NCI-H2029 treated with DMSO at 0.1 percent for 48 hours (cell line): Measurements from ENCODE around the gene RAMP2.
"Not testable (repeated sequence)": the region's sequence is repeated elsewhere in the genome, so short reads cannot be mapped to it uniquely, and the experiment has no call there.

ENCODE experiments used
- DNase-seq: peaks from one replicate; lab custom pipeline; 2025; lab: John Stamatoyannopoulos, UW

RAMP2 gene, protein sequence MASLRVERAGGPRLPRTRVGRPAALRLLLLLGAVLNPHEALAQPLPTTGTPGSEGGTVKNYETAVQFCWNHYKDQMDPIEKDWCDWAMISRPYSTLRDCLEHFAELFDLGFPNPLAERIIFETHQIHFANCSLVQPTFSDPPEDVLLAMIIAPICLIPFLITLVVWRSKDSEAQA

DNA sequence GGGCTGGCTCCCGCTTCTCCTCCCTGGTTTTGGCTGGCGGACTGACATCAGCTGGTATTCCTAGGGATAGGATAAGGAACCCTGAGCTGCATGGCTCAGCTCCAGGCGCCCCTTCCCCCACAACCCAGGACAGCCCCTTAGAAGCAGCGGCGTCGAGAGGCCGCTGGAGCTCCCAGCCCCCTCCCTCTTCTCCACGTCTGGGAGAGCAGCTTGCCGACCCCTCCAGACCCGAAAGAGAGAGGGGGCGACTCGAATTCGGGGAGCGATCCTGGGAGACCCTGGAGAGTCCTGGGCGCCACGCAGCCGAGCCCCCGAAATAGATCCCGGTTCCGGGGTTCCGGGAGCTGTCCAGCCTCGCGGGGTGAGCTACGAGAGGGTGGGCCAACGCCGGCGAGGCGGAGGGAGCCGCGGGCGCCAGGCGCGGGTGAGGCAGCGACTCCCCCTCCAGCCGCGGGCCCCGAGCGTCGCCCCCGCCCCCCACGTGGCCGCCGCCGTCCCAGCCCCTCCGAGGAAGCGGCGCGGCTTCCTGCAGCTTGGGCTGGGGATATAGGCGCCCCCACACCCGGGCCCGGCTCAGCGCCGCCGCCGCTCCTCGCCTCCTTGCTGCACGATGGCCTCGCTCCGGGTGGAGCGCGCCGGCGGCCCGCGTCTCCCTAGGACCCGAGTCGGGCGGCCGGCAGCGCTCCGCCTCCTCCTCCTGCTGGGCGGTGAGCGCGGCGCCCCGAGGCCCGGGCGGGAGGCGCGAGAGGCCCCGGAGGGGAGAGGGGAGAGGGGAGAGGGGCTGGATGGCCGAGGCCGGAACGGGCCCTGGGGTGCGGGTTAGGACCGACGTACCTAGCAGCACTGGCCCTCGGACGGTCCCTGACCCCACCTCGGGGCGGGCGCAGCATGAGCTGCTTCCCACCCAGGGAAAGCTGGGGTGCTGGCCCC is at the start of gene RAMP2:
Gene RAMP2 (plus strand): TSS at position 576 of the 930 bp plus-strand sequence. CDS start 35 bp downstream, at position 611.
- DNase-seq = no peak

DNA sequence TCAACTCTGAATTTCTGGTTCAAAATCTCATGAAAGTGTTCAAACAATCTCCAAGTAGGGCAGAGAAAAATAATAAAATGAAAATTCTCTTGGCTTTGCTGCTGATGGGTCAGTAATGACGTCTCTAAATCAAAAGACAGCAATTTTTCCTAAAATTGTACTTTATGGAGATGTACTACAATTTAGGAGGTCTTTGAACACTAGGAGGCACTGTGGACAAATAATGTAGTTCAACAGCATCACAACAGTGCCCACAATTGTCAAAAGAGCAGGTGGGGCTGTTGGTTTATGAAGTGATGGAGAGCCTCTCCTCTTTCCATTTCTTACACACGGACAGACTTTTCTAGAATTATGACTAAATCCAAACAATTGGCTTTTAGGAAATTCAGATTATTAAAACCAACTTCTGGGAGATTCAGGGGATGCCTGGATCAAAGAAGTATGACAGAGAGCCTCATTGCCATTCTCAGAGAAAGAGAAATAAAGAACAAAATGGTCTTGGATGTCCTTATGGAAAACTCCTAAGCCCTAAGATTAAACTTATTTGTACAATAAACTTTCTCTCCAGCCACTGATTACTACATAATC is 39.9 kb upstream of the RAMP2 start:
- DNase-seq = peak; percentile 32

DNA sequence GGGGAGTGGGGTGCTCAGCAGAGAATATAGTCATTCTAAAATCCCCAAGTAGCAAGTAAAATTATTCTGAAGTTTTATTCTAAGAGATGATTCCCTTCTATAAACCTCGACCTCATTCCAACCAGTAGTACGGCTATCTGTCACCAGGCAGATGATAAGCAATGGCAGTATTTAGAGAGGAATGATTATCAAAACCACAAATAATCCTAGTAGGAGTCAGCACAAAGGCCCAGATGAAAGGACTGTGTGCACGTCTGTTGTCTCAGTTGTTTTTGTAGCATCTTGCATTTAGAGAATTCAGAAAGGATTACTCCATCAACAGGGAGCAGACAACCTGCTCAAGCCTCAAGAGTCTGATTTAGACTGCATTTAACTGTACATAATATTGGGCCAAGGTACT is 37.4 kb upstream of the RAMP2 start:
- no peak for DNase-seq

DNA sequence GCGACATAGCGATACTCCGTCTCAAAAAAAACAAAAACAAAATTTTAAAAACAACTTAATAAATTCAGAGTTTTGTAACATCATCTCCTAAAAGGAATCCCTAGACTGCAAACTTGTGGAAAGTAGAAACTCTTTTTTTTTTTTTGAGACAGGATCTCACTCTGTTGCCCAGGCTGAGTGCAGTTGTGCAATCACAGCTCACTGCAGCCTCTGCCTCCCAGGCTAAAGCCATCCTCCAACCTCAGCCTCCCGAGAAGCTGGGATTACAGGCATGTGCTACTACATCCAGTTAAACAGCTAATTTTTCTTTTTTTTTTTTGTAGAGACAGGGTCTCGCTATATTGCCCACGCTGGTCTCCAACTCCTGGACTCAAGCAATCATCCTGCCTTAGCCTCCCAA is 35.9 kb upstream of the RAMP2 start:
- no peak for DNase-seq

DNA sequence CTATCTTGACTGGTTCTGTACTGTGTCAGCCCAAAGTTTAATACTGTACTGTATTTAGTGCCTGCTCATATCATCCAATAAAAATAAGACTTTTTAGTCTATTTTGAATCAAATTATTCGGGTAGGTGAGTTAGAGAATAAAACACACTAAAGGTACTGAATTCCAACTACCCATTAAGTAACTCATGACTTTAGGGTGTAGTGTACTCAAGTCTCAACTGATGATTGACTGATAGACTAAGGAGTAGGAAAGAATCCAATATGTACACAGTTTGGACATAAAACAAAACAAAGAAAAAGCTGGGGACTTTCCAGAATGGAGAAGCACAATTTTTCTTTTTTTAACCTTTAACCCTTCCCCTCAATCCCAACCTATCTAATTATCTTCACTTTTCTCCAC is 20.3 kb upstream of the RAMP2 start:
- DNase-seq = no peak

DNA sequence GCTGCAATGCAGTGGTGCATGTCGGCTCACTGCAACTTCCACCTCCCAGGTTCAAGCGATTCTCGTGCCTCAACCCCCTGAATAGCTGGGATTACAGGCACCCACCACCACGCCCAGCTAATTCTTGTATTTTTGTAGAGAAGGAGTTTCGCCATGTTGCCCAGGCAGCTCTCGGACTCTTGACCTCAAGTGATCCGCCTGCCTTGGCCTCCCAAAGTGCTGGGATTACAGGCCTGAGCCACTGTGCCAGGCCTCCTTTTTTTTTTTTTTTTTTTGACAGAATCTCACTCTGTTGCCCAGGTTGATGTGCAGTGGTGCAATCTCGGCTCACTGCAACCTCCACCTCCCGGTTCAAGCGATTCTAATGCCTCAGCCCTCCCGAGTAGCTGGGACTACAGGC is 18.1 kb upstream of the RAMP2 start:
- not testable (repeated sequence) for DNase-seq

DNA sequence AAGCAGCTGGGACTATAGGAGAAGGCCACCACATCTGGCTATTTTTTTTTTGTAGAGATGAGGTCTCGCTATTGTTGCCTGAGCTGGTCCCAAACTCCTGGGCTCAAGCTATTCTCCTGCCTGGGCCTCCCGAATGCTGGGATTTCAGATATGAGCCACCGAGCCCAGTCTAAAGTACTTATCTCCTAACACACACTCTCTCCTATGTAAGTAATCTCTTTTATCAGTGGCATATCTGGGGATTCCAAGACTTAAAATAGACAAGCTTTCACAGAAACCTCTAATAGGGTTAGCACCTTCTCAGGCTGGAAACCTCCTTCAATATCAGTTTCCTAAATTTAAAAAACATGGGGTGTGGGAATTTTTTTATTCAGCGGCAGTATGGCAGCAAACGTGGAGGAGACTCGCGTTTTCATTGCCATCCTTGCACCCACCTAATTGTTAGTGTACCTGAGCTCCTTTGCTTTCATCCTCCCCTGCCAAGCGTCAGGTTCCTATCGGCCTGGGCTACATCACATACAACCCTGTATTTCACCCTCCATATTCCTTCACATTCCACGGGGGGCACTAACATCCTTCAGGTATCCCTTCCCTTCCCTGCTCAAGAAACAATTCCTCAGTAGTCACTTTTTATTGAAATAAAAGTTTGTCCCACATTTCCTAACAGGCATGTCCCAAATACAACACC is 17.3 kb upstream of the RAMP2 start:
- no peak for DNase-seq

DNA sequence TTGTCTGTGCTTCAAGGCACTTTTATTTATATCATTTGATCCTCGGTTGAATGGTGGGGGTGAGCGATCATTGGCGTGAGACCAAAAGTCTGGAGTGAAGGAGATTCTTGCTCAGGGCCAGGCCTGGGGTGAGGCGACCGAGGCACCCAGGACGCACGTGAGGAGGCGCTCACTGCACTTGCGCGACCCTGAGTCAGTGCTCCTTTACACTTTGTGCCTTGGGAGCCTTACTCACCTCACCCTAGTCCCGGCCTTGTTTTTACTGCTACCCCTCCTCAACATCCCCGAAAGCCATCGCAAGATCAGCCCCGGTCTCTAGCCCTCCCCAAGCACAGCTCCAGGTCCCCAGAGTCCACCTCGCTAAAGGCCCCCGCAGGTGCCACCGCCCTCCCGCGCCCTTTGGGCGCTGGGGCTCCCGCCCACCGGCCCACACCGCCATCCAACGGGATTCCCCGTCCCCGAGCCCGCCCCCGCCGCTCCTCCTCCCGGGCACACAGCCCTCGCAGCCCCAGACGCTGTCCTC is 16.7 kb upstream of the RAMP2 start:
- DNase-seq = no peak

DNA sequence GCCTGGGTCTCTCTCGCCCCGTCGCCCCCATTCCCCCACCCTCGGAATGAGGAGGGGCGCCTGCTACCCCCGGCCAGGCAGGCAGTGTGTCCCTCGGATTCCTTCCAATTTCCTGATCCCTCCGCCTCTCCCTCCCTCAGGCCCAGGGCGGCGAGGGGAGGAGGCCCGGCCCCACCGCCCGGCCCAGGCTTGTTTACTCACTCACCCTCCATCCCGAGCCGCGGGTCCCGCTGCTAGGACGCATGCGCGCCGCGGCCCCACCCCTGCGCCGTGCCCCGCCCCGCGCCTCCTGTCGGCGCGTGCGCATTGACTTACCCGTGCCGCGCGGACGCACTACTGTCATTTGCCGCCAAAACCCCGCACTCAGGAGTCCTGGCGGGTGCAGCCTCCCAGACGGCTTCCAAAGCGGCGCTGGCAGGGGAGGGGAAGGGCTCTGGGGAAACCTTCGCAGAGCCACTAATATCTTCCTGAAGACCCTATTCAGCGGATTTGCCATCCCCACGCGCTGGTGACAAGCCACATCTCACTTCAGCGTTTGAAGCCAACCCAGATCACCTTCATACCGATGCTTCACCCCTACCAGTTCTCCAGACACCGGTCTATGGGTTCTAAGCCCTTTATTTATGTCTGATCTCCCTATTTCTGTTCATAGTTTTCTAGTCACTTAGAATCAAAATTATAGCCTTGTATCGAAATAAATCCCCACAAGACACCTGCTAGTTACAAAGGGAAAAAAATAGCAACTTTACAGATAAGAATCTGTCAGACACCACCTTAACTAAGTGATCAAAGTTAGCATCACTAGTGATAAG is 16.0 kb upstream of the RAMP2 start, which contains the start of gene EZH1:
Gene EZH1 (minus strand): TSS at position 235 of the 812 bp plus-strand sequence. CDS start 16,099 bp downstream, outside the sequence.
- DNase-seq = peak; percentile 58

DNA sequence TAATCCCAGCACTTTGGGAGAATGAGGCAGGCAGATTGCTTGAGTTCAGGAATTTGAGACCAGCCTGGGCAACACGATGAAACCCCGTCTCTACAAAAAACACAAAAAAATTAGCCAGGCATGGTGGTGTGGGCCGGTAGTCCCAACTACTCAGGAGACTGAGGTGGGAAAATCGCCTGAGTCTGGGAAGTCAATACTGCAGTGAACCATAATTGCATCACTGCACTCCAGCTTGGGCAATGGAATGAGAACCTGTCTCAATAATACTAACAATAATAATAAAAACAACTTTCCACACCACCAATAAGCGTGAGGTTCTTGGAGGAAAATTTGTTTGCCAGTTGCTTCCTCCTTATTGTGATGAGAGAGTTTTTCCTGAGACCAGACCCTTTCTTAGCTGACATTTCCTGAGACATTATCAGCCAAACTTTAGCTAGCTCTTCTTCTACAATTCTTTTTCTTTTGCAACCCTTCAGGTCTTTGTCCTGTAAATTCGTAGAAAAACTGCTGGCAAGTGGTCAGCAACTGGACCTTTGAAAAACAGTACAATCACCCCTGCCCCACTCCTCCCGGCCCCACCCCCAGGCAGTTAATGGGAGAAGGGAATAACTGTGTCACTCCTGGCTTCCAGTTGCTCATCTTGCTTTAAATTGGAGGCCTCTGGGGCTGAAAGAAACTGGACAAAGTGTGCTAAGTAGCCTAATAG is 12.7 kb upstream of the RAMP2 start:
- DNase-seq = no peak

DNA sequence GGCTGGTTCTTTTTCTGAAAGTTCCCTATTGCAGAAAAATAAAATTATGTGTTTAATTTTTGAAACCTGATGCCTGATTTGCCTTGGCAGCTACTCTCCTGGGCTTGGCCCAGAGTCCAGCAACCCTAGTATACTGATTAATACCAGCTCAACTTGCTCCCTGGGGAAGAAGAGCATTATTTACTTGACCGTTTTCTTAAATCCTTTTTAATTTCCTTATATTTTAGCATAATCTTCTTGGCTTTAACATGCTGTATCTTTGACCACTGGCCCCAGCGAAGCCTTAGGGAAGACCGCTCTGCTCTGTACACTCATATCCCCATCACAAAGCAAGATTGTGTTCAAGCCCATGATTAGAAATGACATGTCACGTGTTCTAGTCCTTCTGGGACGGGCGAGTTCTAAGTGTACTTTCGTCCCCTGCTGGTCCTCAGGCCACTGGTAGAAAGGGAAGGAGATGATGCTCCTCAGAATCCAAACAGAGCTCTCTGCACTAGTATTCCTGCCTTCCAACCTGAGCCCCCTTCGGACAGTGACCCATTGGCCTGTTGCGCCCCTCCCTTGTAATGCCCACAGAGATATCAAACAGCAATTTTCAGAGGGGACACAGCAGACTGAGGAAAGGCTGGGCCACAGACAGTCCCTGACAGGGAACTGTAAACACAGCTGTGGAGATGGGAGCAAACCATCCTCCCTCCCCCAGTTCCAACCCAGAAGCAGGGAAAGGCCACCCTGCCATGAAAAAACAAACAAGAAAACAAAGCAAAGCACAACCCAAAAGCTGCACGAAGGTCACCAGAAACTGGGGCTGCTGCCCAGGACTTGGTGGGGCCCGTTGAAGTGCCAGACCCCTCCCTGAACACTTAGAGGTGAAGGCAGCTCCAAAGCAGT is 11.9 kb upstream of the RAMP2 start:
- no peak for DNase-seq

DNA sequence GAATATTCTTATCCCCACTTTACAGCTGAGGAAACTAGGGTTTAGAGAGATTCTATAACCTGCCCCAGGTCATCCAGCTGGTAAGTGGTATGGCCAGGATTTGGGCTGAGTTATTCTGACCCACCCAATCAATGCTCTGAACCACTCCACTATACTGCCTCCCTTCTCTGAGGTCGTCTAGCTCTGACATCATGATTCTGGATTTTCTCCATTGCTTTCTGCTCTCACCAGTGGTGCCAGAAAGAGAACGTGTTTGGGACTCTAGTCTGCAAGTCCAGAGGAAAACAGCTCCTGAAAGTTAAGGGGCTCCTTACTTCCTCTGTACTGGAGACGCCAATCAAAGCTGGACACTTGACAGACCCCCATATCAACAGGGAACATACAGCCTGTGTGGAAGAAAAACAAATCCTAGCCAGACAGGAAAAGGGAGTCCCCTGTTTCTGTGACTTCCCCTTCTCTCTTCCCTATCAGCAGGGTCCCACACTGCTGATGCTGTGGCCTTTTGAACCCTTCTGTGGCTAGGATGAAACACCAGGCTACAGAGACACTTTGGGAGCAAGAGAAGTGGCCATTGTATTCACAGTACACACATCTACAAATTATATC is 10.2 kb upstream of the RAMP2 start:
- no peak for DNase-seq

DNA sequence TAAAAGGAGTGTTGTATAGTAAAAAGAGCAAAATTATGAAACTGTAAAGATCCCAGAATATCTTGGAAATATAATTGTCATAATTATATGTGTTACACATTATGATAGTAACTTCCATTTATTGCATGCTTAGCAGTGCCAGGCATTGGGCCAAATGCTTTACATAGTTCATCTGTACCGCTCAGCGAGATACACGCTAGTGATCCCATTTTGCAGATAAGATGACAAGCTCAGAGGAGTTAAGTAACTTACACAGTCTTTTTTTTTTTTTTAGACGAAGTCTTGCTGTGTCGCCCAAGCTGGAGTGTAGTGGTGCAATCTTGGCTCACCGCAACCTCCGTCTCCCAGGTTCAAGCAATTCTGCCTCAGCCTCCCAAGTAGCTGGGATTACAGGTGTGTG is 9.4 kb upstream of the RAMP2 start:
- DNase-seq = no peak

DNA sequence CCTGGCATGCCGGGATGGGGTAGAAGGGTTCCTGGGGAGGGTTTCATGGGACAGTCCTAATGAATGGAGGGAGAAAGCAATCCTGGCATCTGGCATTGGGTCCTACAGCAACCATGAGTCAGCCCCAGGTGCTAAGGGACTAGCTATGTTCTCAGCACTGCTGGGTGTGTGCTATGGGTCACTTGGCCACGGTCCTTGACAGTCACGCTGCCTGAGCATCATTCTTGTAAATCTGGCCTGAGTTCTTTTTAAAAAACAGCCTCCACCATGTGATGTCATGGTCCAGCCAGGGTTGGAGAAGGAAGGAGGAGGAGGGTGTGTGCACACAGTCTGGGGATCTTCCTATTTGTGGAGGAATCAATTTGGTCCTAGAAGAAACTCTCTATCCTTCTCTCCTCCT is 6.2 kb upstream of the RAMP2 start:
- DNase-seq = no peak

DNA sequence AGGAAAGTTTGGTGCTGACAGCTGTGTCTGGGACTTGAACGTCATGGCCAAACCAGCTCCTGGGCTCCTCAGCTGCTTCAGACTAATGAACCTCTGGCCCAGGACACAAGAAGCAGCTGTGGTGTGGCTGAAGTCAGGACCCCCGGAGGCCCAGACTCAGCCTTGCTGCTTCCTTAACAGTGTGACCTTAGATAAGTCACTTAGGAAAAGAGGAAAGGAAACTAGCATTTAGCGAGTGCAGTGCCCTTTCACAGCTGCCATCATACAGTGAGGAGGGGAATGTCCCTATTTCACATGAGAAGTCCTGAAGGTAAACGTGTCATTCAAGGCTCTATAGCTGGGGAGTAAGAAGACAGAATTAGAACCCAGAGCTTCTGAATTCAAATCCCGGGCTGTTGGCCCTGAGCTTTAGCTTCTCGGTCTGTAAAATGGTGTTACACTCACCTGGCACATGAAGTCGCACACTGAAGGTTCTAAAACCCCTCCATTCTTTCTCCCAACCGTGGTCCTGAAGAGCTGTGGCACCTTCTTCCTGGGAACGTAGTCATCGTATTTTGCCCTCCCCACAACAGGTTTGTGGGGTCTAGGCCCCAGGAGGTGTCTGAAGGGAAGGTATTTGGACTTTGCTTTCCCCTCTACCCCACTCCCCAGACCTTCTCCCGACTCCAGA is 910 bp upstream of the RAMP2 start:
- DNase-seq = no peak

DNA sequence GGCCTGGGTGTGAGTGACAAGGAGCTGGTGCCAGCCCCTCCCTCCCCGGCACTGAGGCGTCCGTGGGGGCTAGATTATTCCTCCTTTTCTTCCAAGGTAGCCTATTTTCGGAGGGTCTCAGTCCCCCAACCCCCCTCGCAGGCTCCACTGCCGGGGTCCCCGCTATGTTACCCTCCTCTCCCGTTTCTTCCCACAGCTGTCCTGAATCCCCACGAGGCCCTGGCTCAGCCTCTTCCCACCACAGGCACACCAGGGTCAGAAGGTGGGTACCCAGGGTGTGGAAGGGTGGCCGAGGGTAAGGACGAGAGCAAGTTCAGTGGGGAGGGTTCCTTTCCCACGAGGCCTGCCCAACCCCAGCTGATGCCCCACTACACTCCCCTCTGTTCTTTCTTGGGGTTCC is 611 bp downstream of the RAMP2 start:
- no peak for DNase-seq

DNA sequence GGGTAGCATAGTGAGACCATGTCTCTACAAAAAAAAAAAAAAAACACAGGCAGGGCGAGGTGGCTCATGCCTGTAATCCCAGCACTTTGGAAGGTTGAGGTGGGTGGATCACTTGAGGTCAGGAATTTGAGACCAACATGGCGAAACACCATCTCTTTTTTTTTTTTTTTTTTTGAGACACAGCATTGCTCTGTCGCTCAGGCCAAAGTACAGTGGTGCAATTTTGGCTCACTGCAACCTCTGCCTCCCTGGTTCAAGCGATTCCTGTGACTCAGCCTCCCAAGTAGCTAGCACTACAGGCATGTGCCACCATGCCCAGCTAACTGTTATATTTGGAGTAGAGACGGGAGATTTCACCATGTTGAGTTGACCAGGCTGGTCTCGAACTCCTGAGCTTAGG is 5.1 kb downstream of the RAMP2 start:
- no peak for DNase-seq

DNA sequence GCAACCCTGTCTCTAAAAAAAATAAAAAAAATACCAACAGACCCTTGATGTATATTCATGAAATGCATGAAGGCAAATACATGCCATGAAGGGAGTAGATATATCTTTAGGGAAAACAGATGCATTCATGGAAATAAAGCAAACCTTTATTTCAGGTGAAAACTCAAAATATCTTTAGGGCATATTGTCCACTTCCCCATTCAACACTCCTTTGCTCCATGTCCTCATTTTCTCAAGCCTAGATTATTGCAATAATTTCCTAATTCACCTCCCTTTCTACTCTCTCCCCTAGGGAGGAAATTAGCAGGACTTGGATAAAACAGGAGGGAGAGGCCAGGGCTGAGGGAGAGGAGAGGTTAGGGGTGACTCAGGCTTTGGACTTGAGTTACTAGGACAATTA is 6.5 kb downstream of the RAMP2 start:
- no peak for DNase-seq

DNA sequence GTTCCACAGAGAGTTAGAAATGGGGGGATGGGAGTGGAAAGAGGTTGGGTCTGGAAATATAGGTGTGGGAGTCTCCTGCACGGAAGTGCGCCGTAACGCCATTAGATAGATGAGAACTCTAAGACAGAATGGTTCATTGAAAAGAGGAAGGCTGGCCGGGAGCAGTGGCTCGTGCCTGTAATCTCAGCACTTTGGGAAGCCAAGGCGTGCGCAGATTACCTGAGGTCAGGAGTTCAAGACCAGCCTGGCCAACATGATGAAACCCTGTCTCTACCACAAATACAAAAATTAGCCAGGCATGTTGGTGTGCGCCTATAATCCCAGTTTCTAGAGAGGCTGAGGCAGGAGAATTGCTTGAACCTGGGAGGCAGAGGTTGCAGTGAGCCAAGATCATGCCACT is 7.0 kb downstream of the RAMP2 start:
- DNase-seq = not testable (repeated sequence)
